Body of pancreas (tissue), 4 donors: ENCODE measurements around the gene RELCH.

Experiments
- CTCF ChIP-seq, 7 experiments: fragments of 450-650 bp in 4 of 7; fragments of 200-600 bp in 3 of 7; sonication (generic) in 3 of 7; IDR thresholded peaks; one replicate each; pipeline ENCODE4 v1.5.1; 2016 to 2019; ENCODE audit warnings: antibody characterized with exemption in 7 of 7
- POLR2A ChIP-seq, 3 donors: fragments of 450-650 bp; IDR thresholded peaks; one replicate each; pipeline ENCODE4 v1.6.1; 2016; ENCODE audit warnings: antibody characterized with exemption in 3 of 3, mild to moderate bottlenecking in 2 of 3

GRCh38 chr18:62294073-62294472 lies 107.0 kb downstream of the RELCH start:
- TF ChIP-seq POLR2A (IDR thresholded peaks at IDR 0.05) (no peak), CTCF (IDR thresholded peaks at IDR 0.05) (no peak)
